Skin of body (tissue), 2 donors: ENCODE results near the gene GALNT8. TPM values are rescaled to one million over a fixed set of nuclear protein-coding genes. Genes with fewer than 3 reads are reported as not detected.
"Not testable (repeated sequence)": the region's sequence is repeated elsewhere in the genome, so short reads cannot be mapped to it uniquely, and the experiment has no call there.

Experiments used
- DNase-seq: peaks from one replicate; lab custom pipeline; 2025; lab: John Stamatoyannopoulos, UW
- total RNA-seq: library from RNA; depleted of rRNA; stranded (reverse); fragments of >200 nt; gene quantifications from one replicate; pipeline ENCODE4 v1.2.3, GENCODE V29; 2014

The GALNT8 gene
- total RNA-seq, 1 donor from 2014 or later = 2.7 TPM

DNA sequence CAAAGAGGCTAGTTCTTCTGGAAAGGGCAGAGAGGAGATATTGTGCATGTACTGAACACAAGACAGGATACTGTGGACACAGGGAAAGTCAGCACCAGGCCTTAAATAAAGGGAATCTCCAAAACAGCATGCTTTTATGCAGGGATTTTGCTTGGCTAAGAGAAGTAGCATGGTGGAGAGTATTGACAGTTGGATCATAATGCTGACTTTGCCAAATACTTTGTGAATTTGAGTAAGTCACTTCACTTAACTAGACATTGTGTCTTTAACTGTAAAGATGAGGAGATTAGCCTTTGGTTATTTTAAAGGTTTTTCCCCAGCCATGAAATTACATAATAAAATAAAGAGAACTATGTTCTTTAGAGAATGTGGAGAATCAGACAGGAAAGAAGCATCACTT, 24.5 kb downstream of the GALNT8 start:
- no peak for DNase-seq

DNA sequence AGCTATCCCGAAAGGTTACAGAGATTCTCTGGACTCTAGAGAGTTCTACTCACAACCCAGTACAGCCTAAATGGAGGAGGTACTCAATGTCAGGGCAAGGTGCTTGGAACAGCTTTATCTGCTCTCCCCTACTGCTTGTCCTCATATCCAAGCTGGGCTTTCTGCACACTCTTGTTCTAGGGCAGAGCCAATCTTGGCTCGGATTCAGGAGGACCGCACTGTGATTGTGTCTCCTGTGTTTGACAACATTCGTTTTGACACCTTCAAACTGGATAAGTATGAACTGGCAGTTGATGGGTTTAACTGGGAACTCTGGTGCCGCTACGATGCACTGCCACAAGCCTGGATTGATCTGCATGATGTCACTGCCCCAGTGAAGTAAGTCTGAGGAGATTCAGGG, 25.0 kb downstream of the GALNT8 start:
- DNase-seq = no peak

DNA sequence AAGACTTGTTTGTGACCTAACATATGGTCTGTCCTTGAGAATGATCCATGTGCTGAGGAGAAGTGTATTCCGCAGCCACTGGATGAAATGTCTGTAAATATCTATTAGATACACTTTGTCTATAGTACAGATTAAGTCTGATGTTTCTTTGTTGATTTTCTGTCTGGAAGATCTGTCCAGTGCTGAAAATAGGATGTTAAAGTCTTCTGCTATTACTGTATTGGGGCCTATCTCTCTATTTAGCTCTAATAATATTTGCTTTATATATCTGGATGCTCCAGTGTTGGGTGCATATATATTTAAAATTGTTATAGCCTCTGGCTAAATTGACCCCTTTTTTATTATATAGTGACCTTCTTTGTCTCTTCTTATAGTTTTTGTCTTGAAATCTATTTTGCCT, 31.5 kb downstream of the GALNT8 start:
- not testable (repeated sequence) for DNase-seq

GRCh38 chr12:4762773-4763172, 42.6 kb downstream of the GALNT8 start:
- DNase-seq = no peak

- no peak for DNase-seq
Measured at GRCh38 chr12:4763549-4763948, 43.3 kb downstream of the GALNT8 start.

DNA sequence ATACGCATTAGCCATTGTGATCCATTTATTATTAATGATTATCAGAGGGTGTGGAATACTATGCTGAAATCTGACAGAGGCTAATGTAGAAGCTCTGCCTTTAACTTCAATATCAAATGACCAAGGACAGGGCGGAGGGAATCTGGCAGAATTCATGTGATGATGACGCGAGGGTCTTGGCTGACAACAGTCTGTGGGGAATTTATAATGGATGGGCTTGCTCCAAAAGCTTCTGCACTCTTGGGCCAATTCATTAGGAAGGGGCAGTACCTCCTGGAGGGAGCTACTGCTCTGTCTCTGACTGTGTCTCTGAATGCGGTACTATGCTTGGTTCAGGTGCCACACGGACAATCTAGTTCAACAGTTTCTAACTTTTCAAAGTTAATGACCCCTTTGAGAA, 46.2 kb downstream of the GALNT8 start:
- peak; percentile 20 for DNase-seq

DNA sequence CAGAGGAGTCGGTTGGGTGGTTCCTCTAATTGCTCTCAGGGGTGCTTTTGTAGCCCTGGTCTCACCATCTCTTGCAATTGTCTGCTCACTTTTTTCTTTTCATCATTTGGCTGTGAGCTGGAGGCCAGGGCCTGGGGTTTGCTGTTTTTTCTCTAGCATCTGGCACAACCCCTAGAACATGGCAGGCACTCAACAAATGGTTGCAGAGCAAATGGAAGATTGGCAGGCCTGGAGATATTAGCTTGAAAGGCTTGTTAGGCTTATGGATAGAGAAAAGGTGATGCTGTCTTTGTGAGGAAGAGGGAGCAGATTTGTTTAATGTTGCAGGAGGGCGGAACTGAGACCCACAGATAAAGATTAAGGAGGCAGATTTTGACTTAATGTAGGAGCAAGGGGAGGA, 47.0 kb downstream of the GALNT8 start:
- no peak for DNase-seq

DNA sequence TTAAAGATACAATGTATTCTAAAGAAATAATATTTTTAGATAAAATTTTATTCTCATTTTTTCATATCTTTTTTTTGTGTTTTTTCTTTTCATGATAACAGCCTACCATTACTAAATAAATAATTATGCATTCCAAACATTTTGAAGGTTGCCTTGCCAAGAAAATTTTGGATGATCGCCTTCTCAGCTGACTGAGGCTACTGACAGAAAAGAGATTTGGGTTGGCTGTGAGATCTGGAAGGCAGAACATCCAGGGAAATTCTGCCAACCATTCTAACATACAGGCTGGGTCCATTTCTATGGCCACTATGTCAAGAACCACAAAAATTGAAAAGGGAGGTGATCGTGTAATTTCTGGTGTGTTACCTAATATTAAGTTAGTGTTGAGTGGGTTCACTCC, 48.1 kb downstream of the GALNT8 start:
- DNase-seq = no peak

- no peak for DNase-seq
Measured at GRCh38 chr12:4769073-4769472, 48.9 kb downstream of the GALNT8 start.

- no peak for DNase-seq
Measured at GRCh38 chr12:4771172-4771959, 51.2 kb downstream of the GALNT8 start.

- no peak for DNase-seq
Measured at GRCh38 chr12:4771960-4772566, 51.9 kb downstream of the GALNT8 start.

GRCh38 chr12:4775936-4776335, 55.7 kb downstream of the GALNT8 start:
- no peak for DNase-seq

DNA sequence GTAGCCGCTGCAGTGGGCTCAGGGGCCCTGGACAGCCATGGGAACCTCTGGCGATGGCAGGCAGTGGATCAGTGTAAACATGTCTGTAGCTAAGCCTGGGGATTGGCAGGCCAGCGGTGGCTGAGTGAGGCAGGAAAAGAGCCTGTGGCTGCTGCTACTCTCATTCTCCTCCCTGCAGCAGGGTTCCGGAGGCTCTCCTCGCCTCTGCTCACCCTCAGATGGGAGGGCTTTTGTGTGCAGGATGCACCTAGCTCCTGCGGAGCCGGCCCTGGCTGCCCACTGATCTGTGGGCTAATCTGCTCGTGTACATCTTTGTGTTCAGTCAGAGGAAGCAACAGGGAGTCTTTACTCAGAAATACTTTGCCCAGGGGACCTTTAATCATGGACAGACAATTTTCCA, 59.5 kb downstream of the GALNT8 start:
- no peak for DNase-seq

DNA sequence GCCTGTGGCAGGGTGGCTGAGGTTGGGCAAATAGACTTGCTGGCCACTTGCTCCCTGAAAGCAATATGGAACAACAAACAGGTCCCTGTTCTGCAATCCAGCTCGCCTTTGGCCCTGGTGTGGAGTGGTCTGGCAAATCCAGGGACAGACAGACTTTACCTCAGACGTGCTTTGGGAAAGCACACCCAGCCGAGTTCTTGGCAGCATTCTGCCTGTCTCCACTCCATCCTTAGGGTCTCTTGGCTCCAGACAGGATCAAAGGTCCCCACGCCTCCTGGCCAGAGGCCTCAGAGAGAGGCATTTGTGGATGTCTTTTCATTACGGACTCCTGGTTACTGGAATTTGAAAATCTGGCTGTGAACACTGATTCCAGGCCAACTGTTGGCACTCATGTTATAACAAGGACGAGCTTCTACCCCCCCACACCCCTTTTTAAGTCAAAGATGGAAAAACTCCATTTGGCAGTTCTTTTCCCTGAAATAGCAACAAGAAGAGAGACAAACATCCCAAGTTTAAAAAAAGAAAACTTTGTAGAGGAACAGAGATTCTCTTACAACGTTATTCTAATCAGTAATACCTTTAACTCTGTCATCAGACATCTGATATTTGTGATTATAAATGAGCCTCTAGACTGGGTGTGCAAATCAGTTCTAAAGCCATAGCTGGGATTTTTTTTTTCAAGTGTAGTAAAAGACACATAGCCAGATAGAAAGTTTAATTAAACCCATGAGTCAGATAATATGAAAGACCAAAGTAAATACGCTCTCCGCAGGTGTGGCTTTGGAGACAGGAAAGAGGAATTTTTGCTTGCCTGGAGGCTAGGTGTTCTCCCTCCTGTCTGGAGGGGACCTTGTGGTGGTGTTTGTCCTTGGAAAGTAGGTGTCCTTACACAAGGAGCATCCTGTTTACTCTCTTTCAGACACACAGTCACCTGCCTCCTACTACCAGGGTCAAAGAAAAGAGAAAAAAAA, 60.7 kb downstream of the GALNT8 start:
- DNase-seq = no peak

DNA sequence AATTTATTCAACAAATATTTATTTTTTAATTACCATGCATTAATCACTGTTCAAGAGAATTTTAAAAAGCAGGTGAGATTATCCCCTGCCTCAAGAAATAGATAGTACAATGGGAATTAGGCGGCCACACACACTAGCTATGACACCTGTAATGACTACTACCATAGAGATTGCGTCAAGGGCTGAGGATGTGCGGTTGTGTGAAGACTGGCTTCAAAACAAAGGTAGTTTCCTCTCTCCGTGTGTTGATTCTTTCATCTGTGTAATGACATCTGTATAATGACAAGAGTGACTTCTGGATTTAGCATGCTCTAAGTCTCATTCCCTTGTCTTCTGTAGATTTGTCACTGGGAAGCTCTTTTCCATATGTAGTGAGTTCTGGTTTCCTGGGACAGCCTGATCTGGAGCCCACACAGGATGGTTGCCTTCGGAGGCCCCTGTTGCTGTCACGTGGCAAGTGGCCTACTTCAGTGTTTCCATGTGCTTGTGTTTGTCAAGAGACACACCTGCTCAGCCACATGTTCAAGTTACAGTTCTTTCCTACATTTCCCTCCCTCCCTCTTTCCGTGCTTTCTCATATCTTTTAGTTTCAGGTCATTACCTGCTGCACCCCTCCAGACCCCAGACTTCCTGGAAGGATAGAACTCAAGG, 64.3 kb downstream of the GALNT8 start:
- DNase-seq = no peak

DNA sequence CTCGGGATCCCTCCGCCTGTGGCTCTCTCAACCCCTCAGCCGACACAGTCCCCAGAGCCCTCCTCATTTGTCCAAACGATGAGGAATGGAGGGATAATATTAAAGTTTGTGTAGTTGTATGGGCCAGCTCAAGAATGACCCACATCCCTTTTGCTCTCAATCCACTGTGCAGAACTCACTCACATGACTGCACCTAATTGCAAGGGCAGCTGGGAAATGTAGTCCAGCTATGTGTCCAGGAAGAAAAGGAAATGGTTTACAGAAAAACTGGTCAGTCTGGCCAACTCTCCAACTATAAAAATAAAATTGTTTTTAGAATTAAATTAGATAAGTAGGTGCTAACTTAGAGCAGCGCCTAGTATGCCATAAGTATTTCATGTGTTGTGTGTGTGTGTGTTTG, 66.6 kb downstream of the GALNT8 start:
- no peak for DNase-seq

- DNase-seq = peak; percentile 9
Measured at GRCh38 chr12:4787965-4788364, 67.8 kb downstream of the GALNT8 start.

DNA sequence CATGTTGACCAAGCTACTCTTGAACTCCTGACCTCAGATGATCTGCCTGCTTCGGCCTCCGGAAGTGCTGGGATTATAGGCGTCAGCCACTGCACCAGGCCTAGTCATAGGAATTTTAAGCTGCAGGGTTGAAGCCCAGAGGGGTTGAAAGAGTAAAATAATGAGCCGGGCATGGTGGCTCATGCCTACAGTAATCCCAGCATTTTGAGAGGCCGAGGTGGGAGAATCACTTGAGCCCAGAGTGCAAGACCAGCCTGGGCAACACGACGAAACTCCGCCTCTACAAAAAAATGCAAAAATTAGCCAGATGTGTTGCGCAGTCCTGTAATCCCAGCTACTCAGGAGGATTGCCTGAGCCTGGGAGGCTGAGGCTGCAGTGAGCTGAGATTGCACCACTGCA, 69.6 kb downstream of the GALNT8 start:
- no peak for DNase-seq

GRCh38 chr12:4791497-4791896, 71.3 kb downstream of the GALNT8 start:
- DNase-seq = no peak

DNA sequence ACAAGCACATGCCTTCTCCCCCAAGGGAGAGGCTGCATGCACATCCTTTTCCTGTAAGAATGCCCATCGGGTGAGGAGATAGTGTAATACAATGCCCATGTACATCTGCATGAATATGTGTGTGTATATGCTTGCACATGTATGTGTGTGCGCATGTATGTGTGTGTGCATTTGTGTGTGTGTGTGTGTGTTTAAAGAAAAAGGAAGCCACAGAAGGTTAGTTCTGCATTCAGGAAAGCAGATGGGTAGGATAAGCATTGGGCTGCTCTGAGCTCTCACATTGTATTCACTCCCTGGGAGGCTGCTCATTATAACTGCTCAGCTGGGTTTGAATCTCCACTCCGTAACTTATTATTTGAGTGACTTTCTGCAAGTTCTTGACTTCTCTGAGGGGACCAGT, 74.3 kb downstream of the GALNT8 start:
- DNase-seq = no peak

- DNase-seq = no peak
Measured at GRCh38 chr12:4796216-4796615, 76.0 kb downstream of the GALNT8 start.
